ENCODE data around the gene BHLHA15. TPM values are rescaled to one million over a fixed set of nuclear protein-coding genes. Genes with fewer than 3 reads are reported as not detected.

Gene BHLHA15
- total and polyA plus RNA-seq, 2 of the 13 experiments (the other 11 are each of a cell fraction or from before 2014, with no cell fraction given), result 1.9 to 6.1 TPM

DNA sequence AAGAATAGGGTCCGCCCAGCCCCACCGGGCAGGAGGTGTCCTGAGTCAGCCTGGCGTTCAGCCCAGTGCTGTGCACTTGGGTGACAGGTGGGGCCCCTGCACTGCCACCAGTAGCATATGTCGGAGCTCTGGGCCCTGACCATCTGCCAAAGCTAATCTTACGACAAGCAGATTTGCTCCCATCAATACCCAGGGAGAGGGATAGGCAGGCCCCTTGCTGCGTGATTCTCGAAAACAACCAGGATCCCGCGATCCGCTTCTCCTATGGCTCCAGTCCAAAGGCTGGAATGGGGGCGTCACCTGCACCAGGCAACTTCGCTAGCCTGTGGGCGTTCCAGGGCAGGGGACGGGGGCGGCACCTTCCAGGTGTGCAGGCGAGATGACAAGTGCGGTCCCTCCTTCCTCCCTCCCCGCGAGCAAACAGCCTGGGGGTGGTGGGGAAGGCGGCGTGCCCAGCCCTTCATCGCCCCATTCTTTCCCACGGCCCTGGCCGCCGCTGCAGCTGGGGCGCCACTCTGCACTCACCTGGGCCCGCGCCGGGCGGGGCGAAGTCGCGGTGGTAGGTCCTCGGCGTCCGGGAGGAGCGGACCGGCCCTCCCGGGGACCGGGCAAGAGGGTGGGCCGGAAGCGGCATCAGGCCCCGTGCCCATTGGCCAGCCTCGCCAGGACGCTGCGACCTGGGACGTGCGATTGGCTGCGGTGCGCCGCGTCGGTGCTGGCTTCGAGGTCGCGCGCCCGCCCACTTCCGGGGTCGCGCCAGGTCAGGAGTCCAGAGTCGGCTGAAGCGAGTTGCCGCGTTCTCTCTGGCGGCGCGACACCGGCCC lies 40.6 kb downstream of the BHLHA15 start, which contains the start of gene TECPR1:
Gene TECPR1, minus strand, starts transcription at position 632 of the 824 bp plus-strand sequence. CDS start 6,086 bp downstream, outside the sequence.
- WGBS (ENCODE audit: low lambda C conversion rate), result 1% methylated on average over 16 of the region's 69 CpGs
- FAIRE-seq (peak; percentile 61), DNase-seq (ENCODE audit: low spot score) (peak; percentile 90), ATAC-seq (peak; percentile 98)
- no peaks in the 10 kb centered on the region for H3K9me3 ChIP-seq (ENCODE audit: low read length)
- H3K9ac ChIP-seq (ENCODE audit: insufficient read depth, low read depth, low read length), result peak within 1 kb of the TSS; percentile 71
- H3K79me2 ChIP-seq (ENCODE audit: insufficient read depth, low read length), result peaks cover 21% of the 10 kb centered on the region
- intact Hi-C loops (cut with micrococcal nuclease; ENCODE audit: unreplicated experiment), result no loop called here
- H4K20me1 ChIP-seq (ENCODE audit: insufficient read depth, low read length), result no peaks in the 10 kb centered on the region
- in situ Hi-C loops (cut with HindIII; ENCODE audit: extremely low pct_ligation_motif_present, low pct_unique_long_range_greater_than_20kb), result no loop called here
- H3K4me1 ChIP-seq (ENCODE audit: insufficient read depth, low read length), result peaks cover 31% of the 10 kb centered on the region
- POLR2A ChIA-PET, result interaction anchor here (0.9 to 1.8 kb wide), 2 partner anchors 10 to 29 kb away, joined by 3 to 6 read pairs; no protein-coding TSS in a partner anchor
- peak within 1 kb of the TSS; percentile 66 to 100 (median 88) for H3K4me3 ChIP-seq (replicated peaks in 1 of 3; ENCODE audit: insufficient read depth in 1 of 3, low read depth in 2 of 3, low read length in 3 of 3)
- CTCF ChIA-PET (ENCODE audit: low intra/inter-chr PET ratio, low total read pairs), result no interaction called here
- H3K36me3 ChIP-seq (replicated peaks in 1 of 2; ENCODE audit: control insufficient read depth in 1 of 2, insufficient read depth in 2 of 2, low read length in 2 of 2), result peaks cover 0 to 5% of the 10 kb centered on the region in 2 experiments; a peak in 2 of 5 replicates
- peak within 1 kb of the TSS; percentile 78 for H3K27ac ChIP-seq (ENCODE audit: extremely low read length, insufficient read depth, low read length)
- no peaks in the 10 kb centered on the region; a peak in 1 of 5 replicates for H3K27me3 ChIP-seq (ENCODE audit: control insufficient read depth in 1 of 2, insufficient read depth in 2 of 2, low read length in 2 of 2)
- H2AFZ ChIP-seq (ENCODE audit: low read length), result peak within 1 kb of the TSS; percentile 17
- BruUV-seq (replicated peaks), result no TSS peak
- peak within 1 kb of the TSS; percentile 87 for H3K4me2 ChIP-seq (ENCODE audit: low read depth, low read length)
- TF ChIP-seq FOXJ3 (CRISPR knock-in tag; IDR thresholded peaks at IDR 0.05; ENCODE audit: borderline replicate concordance), result no peak
- TF ChIP-seq ZNF83 (CRISPR knock-in tag; IDR thresholded peaks at IDR 0.05; ENCODE audit: borderline replicate concordance), result no peak
- no peak; the same call in 1 of the 2 replicates for TF ChIP-seq ZNF724P (CRISPR knock-in tag; IDR thresholded peaks at IDR 0.05; ENCODE audit: borderline replicate concordance)
- no peak for TF ChIP-seq PAWR (CRISPR knock-in tag; IDR thresholded peaks at IDR 0.05; ENCODE audit: borderline replicate concordance)
- TF ChIP-seq ZSCAN20 (CRISPR knock-in tag; IDR thresholded peaks at IDR 0.05; ENCODE audit: borderline replicate concordance), result peak; percentile 72; the same call in 1 of the 2 replicates
- TF ChIP-seq, protein P1, sequence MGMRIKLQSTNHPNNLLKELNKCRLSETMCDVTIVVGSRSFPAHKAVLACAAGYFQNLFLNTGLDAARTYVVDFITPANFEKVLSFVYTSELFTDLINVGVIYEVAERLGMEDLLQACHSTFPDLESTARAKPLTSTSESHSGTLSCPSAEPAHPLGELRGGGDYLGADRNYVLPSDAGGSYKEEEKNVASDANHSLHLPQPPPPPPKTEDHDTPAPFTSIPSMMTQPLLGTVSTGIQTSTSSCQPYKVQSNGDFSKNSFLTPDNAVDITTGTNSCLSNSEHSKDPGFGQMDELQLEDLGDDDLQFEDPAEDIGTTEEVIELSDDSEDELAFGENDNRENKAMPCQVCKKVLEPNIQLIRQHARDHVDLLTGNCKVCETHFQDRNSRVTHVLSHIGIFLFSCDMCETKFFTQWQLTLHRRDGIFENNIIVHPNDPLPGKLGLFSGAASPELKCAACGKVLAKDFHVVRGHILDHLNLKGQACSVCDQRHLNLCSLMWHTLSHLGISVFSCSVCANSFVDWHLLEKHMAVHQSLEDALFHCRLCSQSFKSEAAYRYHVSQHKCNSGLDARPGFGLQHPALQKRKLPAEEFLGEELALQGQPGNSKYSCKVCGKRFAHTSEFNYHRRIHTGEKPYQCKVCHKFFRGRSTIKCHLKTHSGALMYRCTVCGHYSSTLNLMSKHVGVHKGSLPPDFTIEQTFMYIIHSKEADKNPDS (CRISPR knock-in tag; IDR thresholded peaks at IDR 0.05), result no peak; the same call in 1 of the 2 replicates
- TF ChIP-seq, protein P2, sequence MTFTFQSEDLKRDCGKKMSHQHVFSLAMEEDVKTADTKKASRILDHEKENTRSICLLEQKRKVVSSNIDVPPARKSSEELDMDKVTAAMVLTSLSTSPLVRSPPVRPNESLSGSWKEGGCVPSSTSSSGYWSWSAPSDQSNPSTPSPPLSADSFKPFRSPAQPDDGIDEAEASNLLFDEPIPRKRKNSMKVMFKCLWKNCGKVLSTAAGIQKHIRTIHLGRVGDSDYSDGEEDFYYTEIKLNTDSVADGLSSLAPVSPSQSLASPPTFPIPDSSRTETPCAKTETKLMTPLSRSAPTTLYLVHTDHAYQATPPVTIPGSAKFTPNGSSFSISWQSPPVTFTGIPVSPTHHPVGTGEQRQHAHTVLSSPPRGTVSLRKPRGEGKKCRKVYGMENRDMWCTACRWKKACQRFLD (CRISPR knock-in tag; IDR thresholded peaks at IDR 0.05; ENCODE audit: borderline replicate concordance), result no peak
- TF ChIP-seq, protein P3, sequence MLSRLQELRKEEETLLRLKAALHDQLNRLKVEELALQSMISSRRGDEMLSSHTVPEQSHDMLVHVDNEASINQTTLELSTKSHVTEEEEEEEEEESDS (CRISPR knock-in tag; IDR thresholded peaks at IDR 0.05; ENCODE audit: borderline replicate concordance), result no peak
- TF ChIP-seq ZSCAN31 (CRISPR knock-in tag; IDR thresholded peaks at IDR 0.05; ENCODE audit: low read depth), result peak; percentile 77
- TF ChIP-seq, protein P4, sequence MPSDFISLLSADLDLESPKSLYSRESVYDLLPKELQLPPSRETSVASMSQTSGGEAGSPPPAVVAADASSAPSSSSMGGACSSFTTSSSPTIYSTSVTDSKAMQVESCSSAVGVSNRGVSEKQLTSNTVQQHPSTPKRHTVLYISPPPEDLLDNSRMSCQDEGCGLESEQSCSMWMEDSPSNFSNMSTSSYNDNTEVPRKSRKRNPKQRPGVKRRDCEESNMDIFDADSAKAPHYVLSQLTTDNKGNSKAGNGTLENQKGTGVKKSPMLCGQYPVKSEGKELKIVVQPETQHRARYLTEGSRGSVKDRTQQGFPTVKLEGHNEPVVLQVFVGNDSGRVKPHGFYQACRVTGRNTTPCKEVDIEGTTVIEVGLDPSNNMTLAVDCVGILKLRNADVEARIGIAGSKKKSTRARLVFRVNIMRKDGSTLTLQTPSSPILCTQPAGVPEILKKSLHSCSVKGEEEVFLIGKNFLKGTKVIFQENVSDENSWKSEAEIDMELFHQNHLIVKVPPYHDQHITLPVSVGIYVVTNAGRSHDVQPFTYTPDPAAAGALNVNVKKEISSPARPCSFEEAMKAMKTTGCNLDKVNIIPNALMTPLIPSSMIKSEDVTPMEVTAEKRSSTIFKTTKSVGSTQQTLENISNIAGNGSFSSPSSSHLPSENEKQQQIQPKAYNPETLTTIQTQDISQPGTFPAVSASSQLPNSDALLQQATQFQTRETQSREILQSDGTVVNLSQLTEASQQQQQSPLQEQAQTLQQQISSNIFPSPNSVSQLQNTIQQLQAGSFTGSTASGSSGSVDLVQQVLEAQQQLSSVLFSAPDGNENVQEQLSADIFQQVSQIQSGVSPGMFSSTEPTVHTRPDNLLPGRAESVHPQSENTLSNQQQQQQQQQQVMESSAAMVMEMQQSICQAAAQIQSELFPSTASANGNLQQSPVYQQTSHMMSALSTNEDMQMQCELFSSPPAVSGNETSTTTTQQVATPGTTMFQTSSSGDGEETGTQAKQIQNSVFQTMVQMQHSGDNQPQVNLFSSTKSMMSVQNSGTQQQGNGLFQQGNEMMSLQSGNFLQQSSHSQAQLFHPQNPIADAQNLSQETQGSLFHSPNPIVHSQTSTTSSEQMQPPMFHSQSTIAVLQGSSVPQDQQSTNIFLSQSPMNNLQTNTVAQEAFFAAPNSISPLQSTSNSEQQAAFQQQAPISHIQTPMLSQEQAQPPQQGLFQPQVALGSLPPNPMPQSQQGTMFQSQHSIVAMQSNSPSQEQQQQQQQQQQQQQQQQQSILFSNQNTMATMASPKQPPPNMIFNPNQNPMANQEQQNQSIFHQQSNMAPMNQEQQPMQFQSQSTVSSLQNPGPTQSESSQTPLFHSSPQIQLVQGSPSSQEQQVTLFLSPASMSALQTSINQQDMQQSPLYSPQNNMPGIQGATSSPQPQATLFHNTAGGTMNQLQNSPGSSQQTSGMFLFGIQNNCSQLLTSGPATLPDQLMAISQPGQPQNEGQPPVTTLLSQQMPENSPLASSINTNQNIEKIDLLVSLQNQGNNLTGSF (CRISPR knock-in tag; IDR thresholded peaks at IDR 0.05), result no peak
- TF ChIP-seq ZNF790 (CRISPR knock-in tag; IDR thresholded peaks at IDR 0.05; ENCODE audit: borderline replicate concordance), result no peak
- no peak for TF ChIP-seq FLYWCH1 (CRISPR knock-in tag; IDR thresholded peaks at IDR 0.05)
- no peak for TF ChIP-seq ZNF615 (CRISPR knock-in tag; IDR thresholded peaks at IDR 0.05; ENCODE audit: borderline replicate concordance)
- peak; percentile 75 for TF ChIP-seq ZBTB7B (CRISPR knock-in tag; IDR thresholded peaks at IDR 0.05)

All from HepG2 (cell line).